Measurements from ENCODE around the gene ABCA8.
"Not testable (repeated sequence)": the region's sequence is repeated elsewhere in the genome, so short reads cannot be mapped to it uniquely, and the experiment has no call there.

The ABCA8 gene

DNA sequence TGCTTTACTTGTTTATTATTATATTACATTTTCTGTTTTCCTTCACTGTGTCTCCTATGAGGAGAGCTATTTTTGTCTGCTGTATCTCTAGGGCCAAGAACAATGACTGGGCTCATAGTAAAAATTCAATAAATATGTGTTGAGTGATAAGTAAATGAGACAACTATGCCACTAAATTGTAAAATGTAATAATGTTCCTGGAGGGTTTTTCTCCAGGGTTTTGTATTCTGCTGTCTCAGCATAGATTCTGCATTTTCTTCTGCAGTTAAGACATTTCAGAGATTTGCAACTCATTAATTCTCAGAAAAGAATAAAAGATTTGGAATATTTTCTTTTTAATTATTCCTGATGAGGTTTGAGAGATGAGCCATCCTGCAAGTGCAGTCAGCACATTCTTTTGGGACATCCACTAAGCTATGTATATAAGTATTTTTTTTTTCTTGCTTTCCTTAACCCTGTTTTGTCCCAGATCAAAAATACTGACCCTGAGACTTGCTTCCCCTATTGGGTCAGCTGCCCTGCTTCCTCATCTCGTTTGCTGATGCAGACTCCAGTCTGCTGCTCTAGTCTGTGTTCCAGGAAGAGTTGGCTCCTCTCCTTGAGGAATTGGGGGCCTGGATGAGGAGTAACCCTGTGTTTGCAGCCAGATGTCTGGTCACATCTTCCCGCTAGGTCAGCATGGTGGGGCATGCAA, 122.9 kb downstream of the ABCA8 start:
- ChIA-PET CTCF (no interaction called here), POLR2A (ENCODE audit: low non-redundant PET) (no interaction called here)
- no peak overlapping the region for H3K27ac ChIP-seq
- TF ChIP-seq, protein P1, sequence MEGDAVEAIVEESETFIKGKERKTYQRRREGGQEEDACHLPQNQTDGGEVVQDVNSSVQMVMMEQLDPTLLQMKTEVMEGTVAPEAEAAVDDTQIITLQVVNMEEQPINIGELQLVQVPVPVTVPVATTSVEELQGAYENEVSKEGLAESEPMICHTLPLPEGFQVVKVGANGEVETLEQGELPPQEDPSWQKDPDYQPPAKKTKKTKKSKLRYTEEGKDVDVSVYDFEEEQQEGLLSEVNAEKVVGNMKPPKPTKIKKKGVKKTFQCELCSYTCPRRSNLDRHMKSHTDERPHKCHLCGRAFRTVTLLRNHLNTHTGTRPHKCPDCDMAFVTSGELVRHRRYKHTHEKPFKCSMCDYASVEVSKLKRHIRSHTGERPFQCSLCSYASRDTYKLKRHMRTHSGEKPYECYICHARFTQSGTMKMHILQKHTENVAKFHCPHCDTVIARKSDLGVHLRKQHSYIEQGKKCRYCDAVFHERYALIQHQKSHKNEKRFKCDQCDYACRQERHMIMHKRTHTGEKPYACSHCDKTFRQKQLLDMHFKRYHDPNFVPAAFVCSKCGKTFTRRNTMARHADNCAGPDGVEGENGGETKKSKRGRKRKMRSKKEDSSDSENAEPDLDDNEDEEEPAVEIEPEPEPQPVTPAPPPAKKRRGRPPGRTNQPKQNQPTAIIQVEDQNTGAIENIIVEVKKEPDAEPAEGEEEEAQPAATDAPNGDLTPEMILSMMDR (conservative IDR thresholded peaks at IDR 0.05; ENCODE audit: low read depth): no peak
- DNase-seq (ENCODE audit: low spot score): no peak

DNA sequence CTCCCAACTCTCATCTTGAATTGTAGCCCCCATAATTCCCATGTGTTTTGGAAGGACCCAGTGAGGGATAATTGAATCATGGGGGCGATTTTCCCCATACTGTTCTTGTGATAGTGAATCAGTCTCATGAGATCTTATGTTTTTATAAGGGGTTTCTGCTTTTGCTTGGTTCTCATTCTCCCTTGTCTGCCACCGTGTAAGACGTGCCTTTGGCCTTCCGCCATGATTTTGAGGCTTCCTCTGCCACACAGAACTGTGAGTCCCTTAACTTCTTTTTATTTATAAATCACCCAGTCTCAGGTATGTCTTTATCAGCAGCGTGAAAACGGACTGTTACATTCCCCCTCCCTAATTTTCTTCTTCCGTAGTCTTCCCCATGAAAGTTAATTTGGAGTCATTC, 124.0 kb downstream of the ABCA8 start:
- H3K27ac ChIP-seq: no peak overlapping the region
- CTCF ChIA-PET: interaction anchor here (0.8 kb wide), 1 partner anchor 116 kb away, joined by 3 read pairs; no protein-coding TSS in a partner anchor
- DNase-seq (ENCODE audit: low spot score): no peak
- TF ChIP-seq, protein P1 (conservative IDR thresholded peaks at IDR 0.05; ENCODE audit: low read depth): no peak
- POLR2A ChIA-PET (ENCODE audit: low non-redundant PET): no interaction called here

DNA sequence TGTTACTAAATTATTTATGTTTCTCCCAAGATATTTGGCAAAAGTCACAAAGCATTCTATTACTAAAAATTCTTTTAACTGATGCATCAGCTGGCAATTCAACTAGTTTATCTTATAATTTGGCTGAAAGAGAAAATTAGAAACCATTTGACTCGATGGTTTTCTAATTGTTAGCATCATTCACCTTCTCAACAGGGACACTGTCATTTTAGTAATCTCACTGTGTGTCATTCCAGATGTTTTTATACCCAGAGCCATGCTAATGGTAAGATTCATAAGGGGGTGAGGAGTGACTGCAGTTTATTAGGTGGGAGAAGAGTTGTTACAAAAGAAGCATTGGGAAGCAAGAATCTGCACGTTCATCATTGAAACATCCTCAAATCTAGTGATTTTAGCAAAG, 124.9 kb downstream of the ABCA8 start:
- TF ChIP-seq, protein P1 (conservative IDR thresholded peaks at IDR 0.05; ENCODE audit: low read depth): no peak
- ChIA-PET CTCF (no interaction called here), POLR2A (ENCODE audit: low non-redundant PET) (no interaction called here)
- DNase-seq (ENCODE audit: low spot score): no peak
- H3K27ac ChIP-seq: no peak overlapping the region

DNA sequence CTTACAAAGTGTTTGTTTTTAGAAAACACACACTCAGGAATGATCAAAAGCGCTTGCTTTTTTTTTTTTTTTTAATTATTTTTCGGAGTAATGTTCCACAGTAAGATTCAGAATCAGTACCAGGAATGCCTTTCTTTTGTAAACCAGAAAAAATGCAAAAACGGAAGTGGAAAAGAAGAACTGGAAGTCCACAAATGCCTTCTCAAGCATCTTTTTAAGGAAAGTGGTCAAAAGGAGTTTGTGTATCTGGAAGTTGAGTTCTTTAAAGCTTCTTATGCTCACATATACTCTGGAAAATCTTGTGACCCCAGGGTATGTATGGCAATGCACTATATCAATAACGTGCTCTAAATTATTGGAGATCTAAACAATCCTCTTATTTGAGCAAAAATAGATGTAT, 126.0 kb downstream of the ABCA8 start:
- TF ChIP-seq, protein P1 (conservative IDR thresholded peaks at IDR 0.05; ENCODE audit: low read depth): no peak
- no peak for DNase-seq (ENCODE audit: low spot score)
- H3K27ac ChIP-seq: no peak overlapping the region
- ChIA-PET CTCF (no interaction called here), POLR2A (ENCODE audit: low non-redundant PET) (no interaction called here)

DNA sequence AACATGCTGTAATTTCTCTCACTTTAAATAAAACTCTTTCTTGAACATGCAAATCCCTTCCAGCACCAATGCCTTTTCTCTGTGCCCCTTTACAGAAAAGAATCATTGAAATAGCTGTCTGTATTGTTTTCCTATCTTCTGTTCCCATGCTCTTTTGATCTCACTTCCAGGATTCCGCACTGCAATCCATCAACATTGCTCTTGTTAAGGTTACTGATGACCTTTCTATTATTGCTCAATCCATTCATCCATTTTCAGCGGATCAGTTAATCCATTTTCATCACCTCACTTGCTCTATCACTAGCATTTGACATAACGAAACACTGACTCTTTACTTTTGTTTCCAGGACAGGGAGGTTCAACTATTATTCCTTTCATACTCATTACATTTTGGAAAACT, 130.5 kb downstream of the ABCA8 start:
- ChIA-PET CTCF (no interaction called here), POLR2A (ENCODE audit: low non-redundant PET) (no interaction called here)
- no peak overlapping the region for H3K27ac ChIP-seq
- TF ChIP-seq, protein P1 (conservative IDR thresholded peaks at IDR 0.05; ENCODE audit: low read depth): no peak
- DNase-seq (ENCODE audit: low spot score): no peak

DNA sequence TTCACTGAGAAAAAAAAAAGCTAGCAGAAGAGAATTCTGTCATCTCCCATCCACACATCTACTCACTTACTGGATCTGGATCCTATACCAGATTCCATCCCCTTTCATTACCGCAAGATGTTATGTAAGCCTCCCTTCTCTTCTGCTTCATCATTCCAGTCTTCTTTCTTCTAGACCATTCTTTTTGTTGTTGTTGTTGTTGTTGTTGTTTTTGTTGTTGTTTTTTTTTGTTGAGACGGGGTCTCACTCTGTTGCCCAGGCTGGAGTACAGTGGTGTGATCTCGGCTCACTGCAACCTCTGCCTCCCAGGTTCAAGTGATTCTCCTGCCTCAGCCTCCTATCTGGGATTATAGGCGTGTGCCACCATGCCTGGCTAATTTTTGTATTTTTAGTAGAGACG, 131.0 kb downstream of the ABCA8 start:
- CTCF ChIA-PET; H3K27ac ChIP-seq; POLR2A ChIA-PET (ENCODE audit: low non-redundant PET); DNase-seq (ENCODE audit: low spot score): not testable (repeated sequence)

DNA sequence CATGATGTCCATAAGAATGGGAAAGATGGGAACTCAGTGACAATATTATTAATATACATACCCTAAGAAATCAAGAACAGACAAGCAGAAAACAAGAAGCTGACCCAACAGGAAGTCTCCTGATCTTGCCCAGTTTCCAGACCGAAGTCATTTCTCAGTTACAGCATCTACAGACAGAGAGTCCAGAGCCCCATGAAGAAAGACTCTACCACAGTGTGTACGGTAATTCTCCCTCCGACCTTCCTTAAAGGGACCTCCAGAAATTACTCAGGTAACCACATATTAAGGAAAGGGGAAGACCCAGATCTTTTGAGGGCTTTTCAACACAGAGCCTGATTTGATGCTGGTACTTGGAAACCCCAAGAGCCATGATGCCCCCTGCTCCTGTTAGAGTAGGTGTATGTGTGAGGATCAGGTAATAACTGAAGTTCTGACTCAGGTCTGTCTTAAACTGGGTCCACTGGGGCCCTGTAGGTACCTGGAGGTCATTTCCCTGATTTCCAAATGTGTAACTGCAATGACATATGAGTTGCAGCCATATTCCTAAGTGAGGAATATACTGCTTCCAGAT, 132.4 kb downstream of the ABCA8 start:
- DNase-seq (ENCODE audit: low spot score): no peak
- ChIA-PET POLR2A (ENCODE audit: low non-redundant PET) (no interaction called here), CTCF (interaction anchor here (0.5 kb wide), 1 partner anchor 512 kb away, joined by 3 read pairs; no protein-coding TSS in a partner anchor)
- TF ChIP-seq, protein P1 (conservative IDR thresholded peaks at IDR 0.05; ENCODE audit: low read depth): no peak
- H3K27ac ChIP-seq: no peak overlapping the region

All from RWPE1 (cell line).